CD4-positive, alpha-beta T cell treated with Interleukin-6 for 4 hours (primary cell): ENCODE data around the gene SLCO2B1.

Source experiments
- DNase-seq: peaks from one replicate; pipeline ENCODE4 v3.0.0-alpha.2; 2020; ENCODE audit warnings: mixed read lengths

The SLCO2B1 gene

DNA sequence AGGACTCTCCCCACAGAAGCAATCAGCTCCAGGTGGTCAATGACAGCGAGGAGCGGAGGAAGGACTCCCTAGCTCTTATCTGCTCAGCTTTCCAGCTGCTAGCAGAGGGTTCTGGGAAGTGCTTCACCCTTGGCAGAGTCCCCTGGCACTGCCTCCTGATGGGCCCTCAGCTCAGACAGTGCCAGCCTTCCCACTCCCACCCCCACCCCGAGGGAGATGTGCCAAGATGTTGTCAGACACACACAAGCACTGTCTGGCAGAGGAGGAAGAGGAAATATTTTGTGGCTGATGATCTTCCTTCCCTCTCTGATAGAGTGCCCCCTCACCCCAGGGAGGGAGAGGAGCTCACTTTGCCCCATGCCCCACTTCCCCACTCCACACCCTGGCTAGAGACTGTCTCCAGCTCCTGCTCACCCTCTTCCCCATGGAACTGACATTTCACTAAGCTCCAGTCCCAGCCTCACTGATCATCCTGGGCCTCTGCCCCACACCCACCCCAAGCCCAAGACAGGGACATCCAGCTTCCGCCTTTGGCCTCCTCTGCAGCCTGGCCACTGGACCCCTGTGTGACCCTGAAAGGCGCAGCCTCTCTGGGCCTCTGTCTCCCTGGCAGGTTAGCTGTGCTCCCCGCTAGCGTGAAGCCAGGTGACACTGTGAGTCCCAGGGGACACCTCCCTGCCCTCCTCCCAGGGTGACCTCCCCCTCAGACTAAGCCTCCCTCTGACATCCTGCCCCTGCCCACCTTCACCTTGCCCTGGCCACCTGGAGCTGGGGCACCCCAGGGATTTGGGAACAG is 44.5 kb downstream of the SLCO2B1 start:
- DNase-seq = no peak

- DNase-seq = no peak
Observed at GRCh38 chr11:75196426-75196825, 45.5 kb downstream of the SLCO2B1 start.

GRCh38 chr11:75197512-75198277 is 46.8 kb downstream of the SLCO2B1 start:
- no peak for DNase-seq

GRCh38 chr11:75198278-75198973 is 47.5 kb downstream of the SLCO2B1 start:
- DNase-seq = no peak

GRCh38 chr11:75199412-75199955 is 48.6 kb downstream of the SLCO2B1 start:
- no peak for DNase-seq

DNA sequence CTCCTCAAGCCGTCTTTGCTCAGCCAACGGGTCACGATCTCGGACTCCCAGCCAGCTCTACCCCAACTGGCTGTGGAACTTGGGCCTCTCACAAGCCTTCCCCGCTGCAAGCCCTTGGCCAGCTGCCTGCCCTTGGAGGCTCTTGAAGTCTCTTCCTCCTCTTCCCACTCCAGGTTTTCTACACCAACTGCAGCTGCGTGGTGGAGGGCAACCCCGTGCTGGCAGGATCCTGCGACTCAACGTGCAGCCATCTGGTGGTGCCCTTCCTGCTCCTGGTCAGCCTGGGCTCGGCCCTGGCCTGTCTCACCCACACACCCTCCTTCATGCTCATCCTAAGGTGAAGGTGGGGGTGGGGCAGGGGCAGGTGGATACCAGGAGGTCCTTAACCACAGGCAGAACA is 49.1 kb downstream of the SLCO2B1 start:
- no peak for DNase-seq

DNA sequence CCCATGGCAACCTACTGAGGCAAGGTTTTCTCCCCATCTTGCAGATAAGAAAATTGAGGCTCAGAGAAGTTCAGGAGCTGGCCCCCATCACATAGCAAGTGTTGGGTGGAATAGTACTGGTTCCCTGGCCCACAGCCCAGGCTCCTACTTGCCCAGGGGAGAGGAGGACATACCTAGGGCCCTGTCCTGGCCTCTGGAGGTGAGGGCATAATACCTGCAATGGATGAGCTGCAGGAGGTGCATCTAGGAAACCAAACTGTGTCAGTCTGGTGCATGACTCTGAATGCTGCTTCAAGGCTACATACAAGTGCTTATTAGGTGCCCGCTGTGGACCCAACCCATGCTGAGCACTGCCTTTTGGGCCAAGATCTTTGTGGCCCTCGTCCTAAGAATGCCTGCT is 49.6 kb downstream of the SLCO2B1 start:
- DNase-seq = no peak

DNA sequence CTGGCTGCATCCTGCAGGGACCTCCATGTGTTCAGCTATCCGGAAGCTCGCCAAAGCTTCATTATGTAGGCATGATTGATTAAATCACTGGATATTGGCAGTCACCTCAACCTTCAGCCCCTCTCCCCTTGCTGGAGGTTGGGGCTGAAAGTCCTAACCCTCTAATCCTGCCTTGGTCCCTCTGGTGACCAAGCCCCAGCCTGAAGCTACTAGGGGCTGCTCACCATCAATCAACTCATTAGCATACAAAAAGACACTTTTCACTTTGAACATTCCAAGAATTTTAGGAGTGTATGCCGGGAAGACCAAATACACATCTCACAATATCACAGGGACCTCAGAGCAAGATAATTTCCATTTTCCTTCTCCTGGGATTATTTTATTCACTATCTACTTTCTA is 50.9 kb downstream of the SLCO2B1 start:
- no peak for DNase-seq

GRCh38 chr11:75202195-75202594 is 51.3 kb downstream of the SLCO2B1 start:
- DNase-seq = no peak

DNA sequence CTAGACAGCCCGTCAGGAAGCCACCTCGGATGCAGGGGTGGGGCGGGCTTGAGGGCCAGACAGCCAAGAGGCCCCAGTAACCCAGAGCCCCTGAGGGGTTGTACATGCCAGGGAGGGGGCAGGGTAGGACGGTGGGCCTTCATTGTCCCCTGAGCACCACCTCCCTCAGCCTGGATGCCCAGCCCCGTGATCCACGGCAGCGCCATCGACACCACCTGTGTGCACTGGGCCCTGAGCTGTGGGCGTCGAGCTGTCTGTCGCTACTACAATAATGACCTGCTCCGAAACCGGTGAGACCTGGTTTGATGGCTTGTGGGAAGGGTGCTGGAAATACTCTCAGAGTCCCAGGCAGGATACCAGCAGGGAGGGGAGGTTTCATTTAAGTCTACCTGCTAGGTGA is 52.2 kb downstream of the SLCO2B1 start:
- DNase-seq = no peak

DNA sequence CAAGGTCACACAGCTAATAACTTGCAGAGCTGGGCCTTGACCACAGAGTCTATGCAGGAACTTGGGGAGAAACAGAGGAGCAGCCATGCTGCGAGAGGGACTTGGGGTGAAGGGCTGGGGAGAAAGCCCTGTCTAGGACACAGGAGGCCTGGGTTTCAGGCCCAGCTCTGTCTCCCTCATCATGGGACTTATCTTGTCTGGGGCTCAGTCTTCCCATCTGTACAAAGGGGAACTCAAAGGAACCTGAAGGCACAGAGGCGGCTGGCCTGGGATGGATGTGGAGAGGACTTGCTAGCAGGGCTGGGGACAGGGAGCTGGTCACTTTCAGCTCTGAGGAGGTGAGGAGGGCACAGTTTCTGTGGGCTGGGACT is 52.7 kb downstream of the SLCO2B1 start:
- DNase-seq = no peak

DNA sequence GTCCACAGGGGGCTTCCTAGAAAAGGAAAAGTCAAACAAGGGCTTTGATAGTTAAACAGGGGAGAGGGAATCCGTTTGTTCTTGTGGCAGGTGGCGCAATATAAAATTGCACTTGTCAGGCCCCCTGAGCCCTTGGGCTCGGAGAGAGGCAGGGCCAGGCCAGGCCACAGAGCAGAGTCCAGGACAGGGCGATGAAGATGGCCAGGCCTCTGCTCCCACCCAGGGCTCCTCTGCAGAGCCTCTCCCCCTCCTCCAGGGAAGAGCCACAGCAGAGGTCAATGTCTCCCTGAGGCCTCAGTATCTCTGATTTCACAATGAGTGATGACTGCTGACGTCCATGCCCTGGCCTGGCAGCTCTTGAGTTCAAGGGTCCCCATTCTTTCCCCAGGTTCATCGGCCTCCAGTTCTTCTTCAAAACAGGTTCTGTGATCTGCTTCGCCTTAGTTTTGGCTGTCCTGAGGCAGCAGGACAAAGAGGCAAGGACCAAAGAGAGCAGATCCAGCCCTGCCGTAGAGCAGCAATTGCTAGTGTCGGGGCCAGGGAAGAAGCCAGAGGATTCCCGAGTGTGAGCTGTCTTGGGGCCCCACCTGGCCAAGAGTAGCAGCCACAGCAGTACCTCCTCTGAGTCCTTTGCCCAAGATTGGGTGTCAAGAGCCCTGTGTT is 53.2 kb downstream of the SLCO2B1 start:
- no peak for DNase-seq

DNA sequence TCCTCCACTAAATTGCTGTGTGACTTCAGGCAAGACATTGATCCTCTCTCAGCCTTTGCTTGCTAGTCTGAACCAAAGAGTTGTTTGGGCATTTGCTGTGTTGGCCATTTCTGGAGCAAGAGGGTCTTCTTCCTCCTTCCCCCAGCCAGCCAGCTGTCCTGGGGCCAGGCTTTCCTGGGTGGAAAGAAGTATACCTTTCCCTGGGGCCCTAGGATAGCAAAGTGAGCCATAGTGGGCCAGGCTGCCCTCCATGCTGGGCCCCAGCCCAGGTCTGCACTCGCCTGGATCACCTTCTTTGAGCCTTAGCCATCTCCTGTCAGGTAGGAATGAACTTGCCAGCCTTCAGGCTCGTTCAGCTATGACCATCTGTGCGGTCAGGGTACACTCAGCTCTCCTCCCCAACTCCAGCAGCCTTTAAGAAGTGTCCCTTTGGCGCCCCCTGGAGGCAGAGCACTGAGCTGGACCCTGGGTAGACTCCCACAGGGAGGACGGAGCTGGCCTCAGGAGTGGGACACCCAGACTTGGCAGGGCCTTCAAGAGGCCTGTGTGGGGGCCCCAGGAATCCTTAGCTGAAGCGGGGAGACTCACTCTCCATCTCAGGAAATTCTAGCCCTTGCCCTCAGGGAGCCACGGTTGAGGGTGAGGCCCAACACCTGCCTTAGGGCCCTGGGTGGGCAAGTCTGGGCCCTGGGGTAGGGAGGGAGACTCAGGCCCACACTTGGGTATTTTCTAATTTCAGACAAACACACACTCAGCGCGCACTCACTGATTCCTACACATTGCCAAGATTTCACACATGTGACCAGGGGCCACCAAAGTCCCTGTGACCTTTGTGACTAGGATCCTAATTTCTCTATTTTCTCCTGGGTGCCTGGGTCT is 54.0 kb downstream of the SLCO2B1 start:
- peak; percentile 88 for DNase-seq

GRCh38 chr11:75205564-75206020 is 54.7 kb downstream of the SLCO2B1 start:
- DNase-seq = no peak

- DNase-seq = no peak
Observed at GRCh38 chr11:75208446-75208845, 57.5 kb downstream of the SLCO2B1 start.

DNA sequence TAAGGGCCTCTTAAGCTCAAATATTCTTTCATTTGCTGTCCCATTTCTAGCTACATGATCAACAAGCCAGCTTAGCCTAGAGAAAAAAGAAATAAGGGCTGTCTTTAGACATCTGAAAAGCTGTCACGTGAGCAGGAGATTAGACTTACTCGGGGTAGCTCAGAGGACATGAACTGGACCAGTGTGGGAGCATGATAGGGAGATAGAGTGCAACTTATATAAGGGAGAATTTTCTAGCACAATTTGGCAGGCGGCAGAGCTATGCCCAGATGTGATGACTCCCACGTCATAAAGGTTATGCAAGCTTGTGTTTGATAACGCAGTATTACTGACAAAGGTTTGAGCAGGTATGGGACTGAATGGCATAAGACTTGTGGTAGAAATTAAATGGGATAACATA is 61.5 kb downstream of the SLCO2B1 start:
- DNase-seq = no peak

DNA sequence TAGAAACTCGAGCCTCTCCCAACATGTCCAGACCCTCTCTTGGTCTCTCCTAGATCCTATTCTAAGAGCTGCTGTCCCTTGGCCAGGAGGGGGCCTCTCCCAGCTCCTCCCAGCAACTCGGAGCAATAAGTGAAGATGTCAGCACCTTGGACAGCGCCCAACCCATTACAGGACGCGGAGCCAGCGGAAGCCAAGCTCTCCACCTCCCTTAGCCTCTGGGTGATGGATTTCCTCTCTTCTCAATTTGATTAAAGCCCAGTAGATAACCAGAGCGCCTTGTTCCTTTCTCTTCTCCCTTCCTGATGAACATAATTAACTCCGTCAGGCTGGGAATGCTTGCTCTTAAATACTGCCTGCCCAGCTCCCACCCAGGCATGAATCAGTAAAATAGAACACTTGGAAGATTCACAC is 63.5 kb downstream of the SLCO2B1 start:
- peak; percentile 81 for DNase-seq

GRCh38 chr11:75214843-75215242 is 63.9 kb downstream of the SLCO2B1 start:
- no peak for DNase-seq

DNA sequence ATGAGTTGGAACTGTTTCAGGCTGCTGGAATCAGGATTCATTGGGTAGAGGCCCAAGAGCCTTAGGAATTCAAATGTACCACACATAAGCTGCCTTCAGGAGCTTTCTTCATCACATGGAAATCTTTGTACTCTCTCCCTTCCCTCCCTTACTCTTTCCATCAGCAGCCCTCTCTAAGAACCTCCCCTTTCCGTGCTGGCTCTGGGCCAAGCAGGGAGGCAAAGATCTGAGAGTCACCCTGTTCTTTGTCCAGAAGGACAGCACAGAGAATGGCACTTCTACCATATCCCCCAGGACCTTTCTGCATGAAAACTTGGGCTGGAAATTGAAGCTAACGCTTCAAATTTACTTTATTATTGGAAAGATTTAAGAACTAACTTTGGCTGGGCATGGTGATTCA is 69.0 kb downstream of the SLCO2B1 start:
- no peak for DNase-seq

GRCh38 chr11:75223954-75224643 is 73.2 kb downstream of the SLCO2B1 start:
- DNase-seq = no peak

DNA sequence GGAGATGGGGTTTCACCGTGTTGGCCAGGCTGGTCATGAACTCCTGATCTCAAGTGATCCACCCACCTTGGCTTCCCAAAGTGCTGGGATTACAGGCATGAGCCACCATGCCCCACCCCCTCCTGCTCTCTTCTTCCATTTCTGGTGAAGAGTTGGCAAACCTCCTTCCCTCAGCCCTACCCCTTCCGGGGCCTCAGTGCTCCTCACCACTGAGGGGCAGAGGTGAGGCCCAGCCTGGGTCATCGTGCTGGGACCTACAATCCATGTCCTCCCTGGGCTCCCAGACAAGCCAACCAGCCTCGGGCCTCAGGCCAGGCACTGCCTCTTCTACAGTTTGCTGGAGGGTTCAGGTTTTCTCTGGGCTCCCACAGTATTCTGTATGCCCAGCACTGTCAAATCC is 74.9 kb downstream of the SLCO2B1 start:
- DNase-seq = no peak
